EH (cell line): ENCODE data around the gene ROMO1.
"Not testable (repeated sequence)": the region's sequence is repeated elsewhere in the genome, so short reads cannot be mapped to it uniquely, and the experiment has no call there.

ENCODE experiments used
- DNase-seq: peaks from one replicate; pipeline ENCODE4 v3.0.0-alpha.2; 2015; ENCODE audit warnings: low read depth

The ROMO1 gene

DNA sequence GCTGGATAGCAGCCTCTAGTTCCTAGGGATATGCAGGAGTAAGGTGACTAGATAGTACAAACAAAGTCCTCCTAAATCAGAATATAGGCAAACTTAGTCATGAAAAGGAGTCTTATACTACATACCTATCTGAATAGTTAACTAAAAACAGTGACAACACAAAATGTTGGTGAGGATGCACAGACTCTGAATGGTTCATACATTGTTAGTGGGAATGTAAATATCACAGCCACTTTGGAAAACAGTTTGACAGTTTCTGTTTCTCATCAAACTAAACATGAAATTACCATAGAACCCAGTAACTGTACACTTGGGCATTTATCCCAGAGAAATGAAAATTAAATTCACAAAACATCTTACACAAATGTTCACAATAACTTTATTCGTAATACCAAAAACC lies 17.2 kb upstream of the ROMO1 start:
- no peak for DNase-seq

GRCh38 chr20:35685368-35685767 lies 13.8 kb upstream of the ROMO1 start:
- not testable (repeated sequence) for DNase-seq

- peak; percentile 22 for DNase-seq
Measured at GRCh38 chr20:35686872-35687271, 12.3 kb upstream of the ROMO1 start.

DNA sequence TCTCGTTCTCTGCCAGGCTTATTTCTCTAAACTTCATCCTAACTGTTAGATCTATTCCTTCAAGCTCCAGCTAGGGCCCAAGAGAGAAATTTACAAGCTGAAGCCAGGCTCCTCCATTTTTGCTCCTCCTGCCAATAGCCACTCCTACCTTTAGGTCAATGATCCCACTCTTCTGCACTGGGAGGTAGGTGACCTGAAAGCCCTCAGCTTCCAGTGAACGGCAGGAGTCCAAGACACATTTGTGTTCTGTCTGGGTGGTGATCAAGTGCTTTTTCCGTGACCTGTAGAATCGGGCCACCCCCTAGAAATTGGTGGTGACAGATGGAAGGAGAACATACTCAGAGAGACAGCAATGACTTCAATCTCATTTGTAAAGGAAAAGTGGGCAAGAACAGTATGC lies 8.9 kb upstream of the ROMO1 start:
- DNase-seq, result no peak

GRCh38 chr20:35695245-35695749 lies 3.9 kb upstream of the ROMO1 start:
- DNase-seq, result no peak

GRCh38 chr20:35695978-35696377 lies 3.2 kb upstream of the ROMO1 start:
- no peak for DNase-seq

DNA sequence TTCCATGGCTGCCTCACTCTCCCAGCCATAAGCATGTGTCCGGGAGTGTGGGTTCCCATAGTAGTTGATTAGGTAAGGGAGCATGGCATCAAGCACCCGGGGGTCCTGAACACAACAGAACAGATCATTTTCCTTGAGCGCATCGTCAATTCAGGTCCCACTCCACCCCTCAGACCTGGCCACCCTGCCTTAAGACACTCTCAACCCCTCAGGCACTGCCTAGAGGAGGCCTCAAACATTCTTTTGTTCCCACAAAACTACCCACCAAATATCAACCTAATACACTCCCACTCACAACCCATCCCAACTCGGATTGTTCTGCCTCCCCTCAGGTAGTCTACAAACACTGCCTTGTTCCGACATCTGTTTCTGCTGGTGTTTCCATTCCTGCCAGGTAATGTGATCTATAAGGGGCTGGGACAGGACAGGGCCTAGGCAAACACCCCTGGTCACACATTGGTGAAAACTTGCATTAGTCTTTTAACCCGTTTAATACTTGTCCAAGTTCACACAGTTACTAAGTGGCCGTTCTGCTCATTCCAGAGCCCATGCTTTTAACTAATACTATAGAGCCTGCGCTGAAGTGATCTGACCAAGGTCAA lies 1.4 kb upstream of the ROMO1 start:
- DNase-seq, result no peak

DNA sequence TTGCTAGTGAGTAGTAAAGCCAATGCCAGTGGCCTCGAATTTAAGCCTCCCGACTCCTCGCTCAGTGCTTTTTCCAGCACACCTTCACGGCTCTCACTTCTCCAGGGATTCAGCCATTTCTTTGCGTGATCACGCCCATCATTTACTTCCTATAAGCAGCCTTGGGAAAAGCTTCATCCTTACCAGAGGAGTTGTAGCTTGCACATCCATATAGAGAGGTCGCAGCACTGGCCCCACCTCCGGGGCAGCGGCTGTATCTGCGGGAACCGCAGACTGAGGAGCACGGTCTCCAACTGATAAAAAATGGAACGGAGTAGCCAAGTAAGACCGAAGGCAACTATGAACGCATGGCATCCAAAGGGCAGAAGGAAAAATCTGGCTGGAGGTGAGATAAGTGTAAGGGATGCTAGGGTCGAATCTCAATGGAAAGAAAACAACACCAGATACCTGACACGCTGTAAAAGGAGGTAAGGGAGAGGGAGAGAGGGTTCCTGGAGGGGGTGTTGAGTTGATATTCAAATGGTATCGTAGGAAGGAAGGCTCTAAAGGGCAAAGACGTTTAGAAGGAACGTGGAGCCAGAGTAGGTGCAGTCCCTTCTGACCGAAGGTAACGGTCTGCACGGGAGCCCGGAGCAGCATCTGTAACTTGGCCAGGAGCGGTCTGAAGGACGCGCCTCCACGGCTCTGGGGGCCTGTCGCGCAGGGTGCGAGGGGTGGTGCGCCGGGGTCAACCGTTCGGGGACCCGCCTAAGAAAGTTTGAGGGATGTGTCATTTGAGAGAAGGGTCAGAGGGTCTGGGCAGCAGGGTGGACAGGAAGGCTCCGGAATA lies 693 bp upstream of the ROMO1 start:
- peak; percentile 30 for DNase-seq

- DNase-seq, result no peak
Measured at GRCh38 chr20:35699957-35700624, 886 bp downstream of the ROMO1 start.

GRCh38 chr20:35700625-35701148 lies 1.5 kb downstream of the ROMO1 start:
- no peak for DNase-seq

- peak; percentile 71 for DNase-seq
Measured at GRCh38 chr20:35702051-35702823, 3.0 kb downstream of the ROMO1 start.

GRCh38 chr20:35702824-35703695 lies 3.9 kb downstream of the ROMO1 start:
- DNase-seq, result no peak

- no peak for DNase-seq
Measured at GRCh38 chr20:35704514-35705261, 5.5 kb downstream of the ROMO1 start.

- not testable (repeated sequence) for DNase-seq
Measured at GRCh38 chr20:35705894-35706293, 6.7 kb downstream of the ROMO1 start.

DNA sequence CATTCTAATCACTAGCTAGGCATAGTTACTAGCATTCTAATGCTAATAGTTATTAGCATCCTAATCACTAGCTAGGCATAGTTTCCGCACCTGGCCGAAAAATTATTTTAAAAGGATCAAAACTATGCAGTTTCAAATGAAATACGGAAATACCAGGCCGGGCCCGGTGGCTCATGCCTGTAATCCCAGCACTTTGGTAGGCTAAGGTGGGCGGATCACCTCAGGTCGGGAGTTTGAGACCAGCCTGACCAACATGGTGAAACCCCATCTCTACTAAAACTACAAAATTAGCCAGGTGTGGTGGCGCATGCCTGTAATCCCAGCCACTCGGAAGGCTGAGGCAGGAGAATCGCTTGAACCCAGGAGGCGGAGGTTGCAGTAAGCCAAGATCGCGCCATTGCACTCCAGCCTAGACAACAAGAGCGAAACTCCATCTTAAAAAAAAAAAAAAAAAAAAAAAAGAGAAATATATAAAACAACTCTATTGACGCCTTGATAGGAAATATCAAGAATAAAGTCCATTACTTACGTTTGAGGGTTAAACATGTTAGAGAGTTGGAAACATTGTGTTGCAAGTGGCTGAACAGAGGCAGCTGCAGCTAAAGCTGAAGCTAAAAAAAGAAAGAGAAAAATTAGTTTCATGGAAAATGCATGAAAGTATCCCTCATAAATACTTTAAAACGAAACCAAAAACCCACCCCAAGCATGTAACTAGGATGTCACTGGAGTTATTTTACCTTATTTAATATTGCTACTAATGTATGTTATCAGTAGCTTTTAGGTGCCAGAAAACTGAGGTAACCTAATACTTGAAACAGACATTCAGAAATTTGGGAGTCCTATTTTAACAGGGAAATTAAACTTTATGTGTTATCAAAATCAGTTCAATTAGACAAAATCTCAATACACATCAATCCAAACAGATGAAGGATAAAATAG lies 7.7 kb downstream of the ROMO1 start:
- not testable (repeated sequence) for DNase-seq

- DNase-seq, result no peak
Measured at GRCh38 chr20:35708502-35708901, 9.3 kb downstream of the ROMO1 start.

GRCh38 chr20:35709259-35709658 lies 10.1 kb downstream of the ROMO1 start:
- no peak for DNase-seq

- no peak for DNase-seq
Measured at GRCh38 chr20:35710039-35710438, 10.8 kb downstream of the ROMO1 start.
